ENCODE results near the gene ADD3.

- TF ChIP-seq CTCF (IDR thresholded peaks at IDR 0.05; ENCODE audit: low read depth, low read length) (peak; percentile 91), POLR2A (IDR thresholded peaks at IDR 0.05; ENCODE audit: extremely low read depth, insufficient read length) (no peak)
Observed at GRCh38 chr10:109978481-109978880, 29.3 kb upstream of the ADD3 start.

Measured in NB4 (cell line).